ENCODE results near the gene SLC8A1. TPM values are rescaled to one million over a fixed set of nuclear protein-coding genes. Genes with fewer than 3 reads are reported as not detected.

Gene SLC8A1
- total RNA-seq, 1 experiment from 2014 or later: 5.4 TPM

GRCh38 chr2:40254611-40255010 is 197.3 kb downstream of the SLC8A1 start:
- no peak for DNase-seq (ENCODE audit: extremely low read depth, low read depth)

- no peak for DNase-seq (ENCODE audit: extremely low read depth, low read depth)
These were observed 200.8 kb downstream of the SLC8A1 start for GRCh38 chr2:40251137-40251536.

GRCh38 chr2:40249577-40249976 is 202.3 kb downstream of the SLC8A1 start:
- no peak for DNase-seq (ENCODE audit: extremely low read depth, low read depth)

- no peak for DNase-seq (ENCODE audit: extremely low read depth, low read depth)
These were observed 203.6 kb downstream of the SLC8A1 start for GRCh38 chr2:40248294-40248693.

- DNase-seq (ENCODE audit: extremely low read depth, low read depth): peak; percentile 64
These were observed 207.2 kb downstream of the SLC8A1 start for GRCh38 chr2:40244675-40245074.

GRCh38 chr2:40244251-40244650 is 207.6 kb downstream of the SLC8A1 start:
- DNase-seq (ENCODE audit: extremely low read depth, low read depth): no peak

- no peak for DNase-seq (ENCODE audit: extremely low read depth, low read depth)
These were observed 208.2 kb downstream of the SLC8A1 start for GRCh38 chr2:40243581-40244187.

GRCh38 chr2:40242315-40242714 is 209.6 kb downstream of the SLC8A1 start:
- no peak for DNase-seq (ENCODE audit: extremely low read depth, low read depth)

- DNase-seq (ENCODE audit: extremely low read depth, low read depth): no peak
These were observed 211.8 kb downstream of the SLC8A1 start for GRCh38 chr2:40240070-40240469.

- DNase-seq (ENCODE audit: extremely low read depth, low read depth): no peak
These were observed 221.0 kb downstream of the SLC8A1 start for GRCh38 chr2:40230707-40231432.

GRCh38 chr2:40230186-40230585 is 221.7 kb downstream of the SLC8A1 start:
- no peak for DNase-seq (ENCODE audit: extremely low read depth, low read depth)

- DNase-seq (ENCODE audit: extremely low read depth, low read depth): no peak
These were observed 223.6 kb downstream of the SLC8A1 start for GRCh38 chr2:40228310-40228709.

GRCh38 chr2:40227210-40227609 is 224.7 kb downstream of the SLC8A1 start:
- no peak for DNase-seq (ENCODE audit: extremely low read depth, low read depth)

- DNase-seq (ENCODE audit: extremely low read depth, low read depth): no peak
These were observed 225.3 kb downstream of the SLC8A1 start for GRCh38 chr2:40226637-40227036.

GRCh38 chr2:40225670-40226210 is 226.2 kb downstream of the SLC8A1 start:
- no peak for DNase-seq (ENCODE audit: extremely low read depth, low read depth)

- no peak for DNase-seq (ENCODE audit: extremely low read depth, low read depth)
These were observed 227.6 kb downstream of the SLC8A1 start for GRCh38 chr2:40224318-40224717.

- no peak for DNase-seq (ENCODE audit: extremely low read depth, low read depth)
These were observed 231.5 kb downstream of the SLC8A1 start for GRCh38 chr2:40220177-40220925.

- DNase-seq (ENCODE audit: extremely low read depth, low read depth): no peak
These were observed 232.7 kb downstream of the SLC8A1 start for GRCh38 chr2:40219141-40219540.

GRCh38 chr2:40218679-40219078 is 233.2 kb downstream of the SLC8A1 start:
- no peak for DNase-seq (ENCODE audit: extremely low read depth, low read depth)

GRCh38 chr2:40213619-40214018 is 238.3 kb downstream of the SLC8A1 start:
- DNase-seq (ENCODE audit: extremely low read depth, low read depth): no peak

GRCh38 chr2:40213071-40213470 is 238.8 kb downstream of the SLC8A1 start:
- DNase-seq (ENCODE audit: extremely low read depth, low read depth): peak; percentile 19

Measured in NCI-H460 (cell line).